Activated CD4-positive, alpha-beta T cell treated with anti-CD3 and anti-CD28 coated beads, Interleukin-2, amount 10 ng/mL, durations not matched to agents 24 days and 14 days (primary cell): ENCODE results near the gene DDRGK1. TPM values are rescaled to one million over a fixed set of nuclear protein-coding genes. Genes with fewer than 3 reads are reported as not detected.
A peak's percentile ranks its signal among the peaks of the same experiment; 100 is the strongest.
"Not testable (repeated sequence)": the region's sequence is repeated elsewhere in the genome, so short reads cannot be mapped to it uniquely, and the experiment has no call there.

Source experiments
- DNase-seq: peaks from one replicate; pipeline ENCODE4 v3.0.0; 2022
- H3K27ac Mint-ChIP-seq: one replicate; pipeline ENCODE4 v1.8.0; 2022; ENCODE audit warnings: mild to moderate bottlenecking, mixed read lengths
- H3K27me3 Mint-ChIP-seq: one replicate; pipeline ENCODE4 v1.8.0; 2022; ENCODE audit warnings: mixed read lengths
- H3K36me3 Mint-ChIP-seq: one replicate; pipeline ENCODE4 v1.8.0; 2022; ENCODE audit warnings: low read depth, mild to moderate bottlenecking, mixed read lengths
- H3K4me1 Mint-ChIP-seq: one replicate; pipeline ENCODE4 v1.8.0; 2021; ENCODE audit warnings: mixed read lengths
- H3K4me3 Mint-ChIP-seq: one replicate; pipeline ENCODE4 v1.8.0; 2022; ENCODE audit warnings: mild to moderate bottlenecking, moderate library complexity, mixed read lengths
- H3K9me3 Mint-ChIP-seq: one replicate; pipeline ENCODE4 v1.8.0; 2021; ENCODE audit warnings: mixed read lengths
- intact Hi-C: fragments of 100-400 bp; cut with micrococcal nuclease; formaldehyde crosslinking; loops from one replicate; pipeline ENCODE4 v1.15.1; 2023
- total RNA-seq: library from RNA; stranded (reverse); gene quantifications from 2 replicates; pipeline ENCODE4 v1.2.3, GENCODE V29; 2022

DDRGK1 gene
- total RNA-seq, 1 donor from 2014 or later: 70.0 TPM

DNA sequence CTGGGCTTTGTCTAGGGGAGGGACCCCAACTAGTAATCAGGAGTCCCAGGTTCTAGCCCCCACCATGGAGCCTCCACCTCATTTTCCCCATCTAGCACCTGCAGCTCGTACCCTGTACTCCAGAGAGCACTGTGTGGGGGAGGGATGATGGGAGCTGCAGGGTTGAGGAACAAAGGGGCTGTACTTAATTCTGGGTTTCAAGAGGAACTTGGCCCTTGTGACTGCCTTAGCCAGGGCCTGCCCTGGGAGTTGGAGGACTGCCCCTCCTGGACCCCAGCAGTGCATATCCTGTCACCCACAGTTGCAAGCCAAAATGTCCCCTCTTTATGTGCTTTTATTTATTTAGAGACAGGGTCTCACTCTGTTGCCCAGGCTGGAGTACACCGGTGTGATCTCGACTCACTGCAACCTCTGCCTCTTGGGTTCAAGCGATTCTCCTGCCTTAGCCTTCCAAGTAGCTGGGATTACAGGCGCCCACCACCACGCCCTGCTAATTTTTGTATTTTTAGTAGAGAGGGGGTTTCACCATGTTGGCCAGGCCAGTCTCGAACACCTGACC, 11.0 kb upstream of the DDRGK1 start:
- intact Hi-C loops, H3K9me3 Mint-ChIP-seq, H3K4me3 Mint-ChIP-seq, H3K27ac Mint-ChIP-seq, H3K27me3 Mint-ChIP-seq, H3K4me1 Mint-ChIP-seq, DNase-seq: not testable (repeated sequence)
- H3K36me3 Mint-ChIP-seq: peaks cover 34% of the 10 kb centered on the region

- intact Hi-C loops: no loop called here
- peaks cover 9% of the 10 kb centered on the region for H3K4me1 Mint-ChIP-seq
- peaks cover 30% of the 10 kb centered on the region for H3K36me3 Mint-ChIP-seq
Measured at GRCh38 chr20:3213226-3213625, 8.7 kb upstream of the DDRGK1 start.

GRCh38 chr20:3210346-3210745, 5.9 kb upstream of the DDRGK1 start:
- Mint-ChIP-seq H3K36me3 (peaks cover 23% of the 10 kb centered on the region), H3K4me3 (peak overlapping the region; percentile 98), H3K27ac (peak overlapping the region; percentile 41), H3K4me1 (peaks cover 9% of the 10 kb centered on the region), H3K27me3 (no peaks in the 10 kb centered on the region), H3K9me3 (no peaks in the 10 kb centered on the region)
- intact Hi-C loops: no loop called here
- no peak for DNase-seq

More at GRCh38 chr20:3213226-3213625, 8.7 kb upstream of the DDRGK1 start:
- Mint-ChIP-seq H3K27me3 (no peaks in the 10 kb centered on the region), H3K4me3 (no peak overlapping the region), H3K27ac (no peak overlapping the region), H3K9me3 (no peaks in the 10 kb centered on the region)
- DNase-seq: no peak

- Mint-ChIP-seq H3K9me3 (no peaks in the 10 kb centered on the region), H3K27ac (peak overlapping the region; percentile 96), H3K4me1 (peaks cover 9% of the 10 kb centered on the region), H3K4me3 (peak overlapping the region; percentile 98), H3K27me3 (no peaks in the 10 kb centered on the region), H3K36me3 (peaks cover 20% of the 10 kb centered on the region)
- DNase-seq: no peak
- intact Hi-C loops: no loop called here
Measured at GRCh38 chr20:3209946-3210317, 5.5 kb upstream of the DDRGK1 start.

- H3K9me3 Mint-ChIP-seq: no peaks in the 10 kb centered on the region
- DNase-seq: peak; percentile 90
- peak within 1 kb of the TSS; percentile 96 for H3K27ac Mint-ChIP-seq
- H3K4me3 Mint-ChIP-seq: peak within 1 kb of the TSS; percentile 98
- intact Hi-C loops: no loop called here
- H3K4me1 Mint-ChIP-seq: peaks cover 11% of the 10 kb centered on the region
- H3K27me3 Mint-ChIP-seq: no peaks in the 10 kb centered on the region
- H3K36me3 Mint-ChIP-seq: peaks cover 16% of the 10 kb centered on the region
Measured at GRCh38 chr20:3209257-3209945, 4.9 kb upstream of the DDRGK1 start, which contains the start of gene ITPA. Gene ITPA, plus strand, starts transcription at chr20:3209498. Its CDS starts 54 bp downstream, at chr20:3209552.

DNA sequence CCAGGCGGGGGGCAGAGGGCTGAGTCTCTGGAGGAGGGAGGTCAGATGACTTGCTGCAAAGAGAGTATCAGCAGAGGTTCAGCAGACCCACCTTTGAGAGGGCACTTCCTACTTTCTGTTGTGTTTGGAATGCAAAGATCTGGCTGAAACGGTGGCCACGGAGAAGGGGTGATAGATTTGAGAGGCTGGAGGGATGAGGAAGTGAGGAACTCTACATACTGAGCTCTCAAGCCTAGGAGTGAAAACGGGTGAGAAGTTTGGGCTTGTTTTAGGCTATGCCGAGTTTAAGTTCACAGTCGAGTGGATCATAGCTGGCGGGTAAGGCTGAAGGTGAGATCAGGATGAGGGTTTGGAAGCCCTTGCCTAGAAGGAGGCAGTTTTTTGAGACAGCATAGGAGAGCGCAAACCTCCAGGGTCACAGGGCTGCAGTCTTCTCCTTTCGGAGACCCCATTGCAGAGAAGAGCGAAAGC, 4.3 kb upstream of the DDRGK1 start:
- intact Hi-C loops: no loop called here
- H3K27me3 Mint-ChIP-seq: no peaks in the 10 kb centered on the region
- DNase-seq: peak; percentile 69
- peaks cover 16% of the 10 kb centered on the region for H3K36me3 Mint-ChIP-seq
- H3K27ac Mint-ChIP-seq: peak overlapping the region; percentile 96
- peaks cover 11% of the 10 kb centered on the region for H3K4me1 Mint-ChIP-seq
- no peaks in the 10 kb centered on the region for H3K9me3 Mint-ChIP-seq
- H3K4me3 Mint-ChIP-seq: peak overlapping the region; percentile 98

GRCh38 chr20:3203315-3204123, 963 bp downstream of the DDRGK1 start:
- Mint-ChIP-seq H3K4me3 (peak overlapping the region; percentile 97), H3K27me3 (no peaks in the 10 kb centered on the region), H3K36me3 (peaks cover 31% of the 10 kb centered on the region), H3K27ac (peak overlapping the region; percentile 97), H3K4me1 (peaks cover 11% of the 10 kb centered on the region), H3K9me3 (no peaks in the 10 kb centered on the region)
- intact Hi-C loops: loop anchor here (5.0 kb wide), 1 partner anchor 46 kb away; the partner anchor contains the start of genes FASTKD5 and UBOX5
- peak; percentile 74 for DNase-seq

DNA sequence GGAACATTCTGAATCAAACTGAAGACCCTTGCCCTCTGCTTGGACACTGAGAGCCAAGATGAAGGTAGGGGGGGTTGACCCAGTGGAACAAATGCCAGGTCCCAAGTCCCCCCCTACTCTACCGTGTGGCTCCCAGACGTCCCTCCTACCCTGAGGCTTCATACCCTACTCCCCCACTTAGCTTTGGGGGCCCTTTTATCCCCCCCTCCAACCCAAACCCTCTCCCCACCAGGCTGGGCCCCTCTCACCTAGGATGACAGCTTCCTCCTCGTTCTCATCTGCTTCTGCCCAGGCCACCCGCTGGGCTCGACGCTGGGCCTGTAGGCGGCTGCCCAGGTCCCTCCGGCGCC, 1.5 kb downstream of the DDRGK1 start:
- H3K36me3 Mint-ChIP-seq: peaks cover 32% of the 10 kb centered on the region
- H3K27ac Mint-ChIP-seq: peak overlapping the region; percentile 97
- peaks cover 11% of the 10 kb centered on the region for H3K4me1 Mint-ChIP-seq
- H3K9me3 Mint-ChIP-seq: no peaks in the 10 kb centered on the region
- H3K4me3 Mint-ChIP-seq: peak overlapping the region; percentile 97
- H3K27me3 Mint-ChIP-seq: no peaks in the 10 kb centered on the region
- no peak for DNase-seq
- intact Hi-C loops: loop anchor here (5.0 kb wide), 1 partner anchor 46 kb away; the partner anchor contains the start of genes FASTKD5 and UBOX5

- DNase-seq: no peak
Measured at GRCh38 chr20:3199976-3200755, 4.3 kb downstream of the DDRGK1 start.

GRCh38 chr20:3199206-3199605, 5.3 kb downstream of the DDRGK1 start:
- peak overlapping the region; percentile 19 for H3K27ac Mint-ChIP-seq
- no peak overlapping the region for H3K4me3 Mint-ChIP-seq
- H3K27me3 Mint-ChIP-seq: no peaks in the 10 kb centered on the region
- intact Hi-C loops: no loop called here
- H3K4me1 Mint-ChIP-seq: peaks cover 16% of the 10 kb centered on the region
- H3K9me3 Mint-ChIP-seq: no peaks in the 10 kb centered on the region
- peaks cover 54% of the 10 kb centered on the region for H3K36me3 Mint-ChIP-seq
- no peak for DNase-seq

More at GRCh38 chr20:3199976-3200755, 4.3 kb downstream of the DDRGK1 start:
- Mint-ChIP-seq H3K27ac (no peak overlapping the region), H3K27me3 (no peaks in the 10 kb centered on the region), H3K4me3 (no peak overlapping the region), H3K4me1 (peaks cover 17% of the 10 kb centered on the region), H3K36me3 (peaks cover 52% of the 10 kb centered on the region), H3K9me3 (no peaks in the 10 kb centered on the region)
- intact Hi-C loops: loop anchor here (5.0 kb wide), 1 partner anchor 43 kb away; the partner anchor contains the start of genes FASTKD5 and UBOX5

DNA sequence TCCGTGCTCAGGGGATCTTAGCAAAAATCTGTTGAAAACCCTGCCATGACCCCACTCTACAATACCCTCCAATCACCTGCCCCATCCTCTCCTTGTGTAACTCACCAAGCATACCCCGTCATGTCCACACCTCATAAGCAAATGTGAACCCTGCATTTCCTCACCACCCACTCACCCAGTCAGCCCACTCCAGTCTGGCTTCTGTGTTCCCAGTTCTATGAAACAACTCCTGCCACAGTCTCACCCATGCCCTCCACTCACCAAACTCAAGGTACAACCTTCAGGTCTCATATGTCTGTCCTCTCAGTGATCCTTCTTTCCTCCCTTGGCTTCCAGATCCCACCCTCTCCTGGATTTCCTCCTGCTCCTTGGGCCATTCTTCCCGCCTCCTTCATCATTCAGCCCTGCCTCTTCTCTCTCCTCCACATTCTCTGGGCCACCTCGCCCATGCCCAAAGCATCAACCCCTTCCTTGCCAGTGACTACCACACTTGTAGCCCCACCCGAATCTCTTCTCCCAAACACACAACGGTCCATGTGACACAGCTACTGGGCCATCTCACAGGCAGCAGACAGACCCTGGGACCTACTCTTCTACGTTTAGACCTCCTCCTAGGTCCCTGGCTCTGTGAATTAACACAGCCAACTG, 8.8 kb downstream of the DDRGK1 start:
- Mint-ChIP-seq H3K9me3 (no peaks in the 10 kb centered on the region), H3K4me3 (no peak overlapping the region), H3K4me1 (peaks cover 9% of the 10 kb centered on the region), H3K27ac (peak overlapping the region; percentile 34), H3K36me3 (peaks cover 68% of the 10 kb centered on the region), H3K27me3 (no peaks in the 10 kb centered on the region)
- intact Hi-C loops: no loop called here
- DNase-seq: no peak

DNA sequence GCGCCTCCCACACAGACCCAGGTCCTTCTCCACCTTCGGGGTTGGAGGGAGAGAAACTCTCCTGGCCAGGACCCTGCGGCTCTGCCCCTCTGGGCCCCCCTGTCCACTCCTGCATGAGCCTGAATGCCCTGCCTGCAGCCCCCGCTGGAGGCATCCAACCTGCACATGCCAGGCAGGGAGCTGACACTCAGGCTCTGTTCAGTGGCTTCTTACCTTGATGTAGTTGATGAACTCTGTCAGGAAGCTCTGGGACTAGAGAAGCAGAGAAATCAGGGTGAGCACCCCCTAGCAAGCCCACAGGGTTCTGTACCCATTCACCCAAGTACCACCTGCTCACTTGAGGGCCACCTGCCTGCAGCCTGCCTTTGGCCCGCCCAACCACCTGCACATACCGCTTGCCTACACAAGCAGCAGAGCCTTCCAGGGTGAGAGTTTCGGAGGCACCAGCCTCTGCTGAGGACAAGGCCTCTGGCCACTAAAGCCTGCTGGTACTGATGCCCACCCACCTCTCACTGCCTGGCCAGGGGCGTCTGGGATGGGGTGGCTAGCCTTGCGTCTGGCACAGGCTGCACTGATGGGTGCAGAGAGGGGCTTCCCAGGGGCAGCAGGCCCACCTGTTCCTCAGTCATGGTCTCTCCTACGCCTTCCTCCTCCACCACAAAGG, 9.7 kb downstream of the DDRGK1 start:
- intact Hi-C loops: no loop called here
- peaks cover 65% of the 10 kb centered on the region for H3K36me3 Mint-ChIP-seq
- DNase-seq: no peak
- no peak overlapping the region for H3K4me3 Mint-ChIP-seq
- no peaks in the 10 kb centered on the region for H3K9me3 Mint-ChIP-seq
- H3K27me3 Mint-ChIP-seq: no peaks in the 10 kb centered on the region
- peaks cover 12% of the 10 kb centered on the region for H3K4me1 Mint-ChIP-seq
- no peak overlapping the region for H3K27ac Mint-ChIP-seq
